WTC11 (cell line): Measurements from ENCODE around the gene LGALS8. TPM values are rescaled to one million over a fixed set of nuclear protein-coding genes. Genes with fewer than 3 reads are reported as not detected.

ENCODE experiments used
- AFF4 ChIP-seq: sonication (generic); formaldehyde crosslinking; IDR thresholded peaks from 2 replicates; pipeline ENCODE4 v1.8.1; 2023; ENCODE audit warnings: mild to moderate bottlenecking, missing genetic modification reagents, borderline replicate concordance
- CBFB ChIP-seq: sonication (generic); formaldehyde crosslinking; IDR thresholded peaks from 2 replicates; pipeline ENCODE4 v1.8.1; 2022; ENCODE audit warnings: mild to moderate bottlenecking, low read depth, missing genetic modification reagents
- ELF4 ChIP-seq: sonication (generic); formaldehyde crosslinking; IDR thresholded peaks from 2 replicates; pipeline ENCODE4 v1.8.1; 2022; ENCODE audit warnings: low read depth, mild to moderate bottlenecking, moderate library complexity, missing genetic modification reagents
- ERG ChIP-seq: fragments of 250-450 bp; sonication (Bioruptor Pico); IDR thresholded peaks from 2 replicates; pipeline ENCODE4 v1.8.0; 2021; ENCODE audit warnings: mild to moderate bottlenecking
- ETV6 ChIP-seq: sonication (generic); formaldehyde crosslinking; IDR thresholded peaks from 2 replicates; pipeline ENCODE4 v1.8.1; 2022; ENCODE audit warnings: mild to moderate bottlenecking, missing genetic modification reagents
- FOXP1 ChIP-seq: sonication (generic); formaldehyde crosslinking; IDR thresholded peaks from 2 replicates; pipeline ENCODE4 v1.8.0; 2022; ENCODE audit warnings: missing genetic modification reagents, mild to moderate bottlenecking, moderate library complexity, borderline replicate concordance
- GABPB1 ChIP-seq: sonication (generic); formaldehyde crosslinking; IDR thresholded peaks from 2 replicates; pipeline ENCODE4 v1.8.1; 2023; ENCODE audit warnings: mild to moderate bottlenecking, missing genetic modification reagents
- GRHL2 ChIP-seq: fragments of 250-450 bp; sonication (Bioruptor Pico); IDR thresholded peaks from 2 replicates; pipeline ENCODE4 v1.8.0; 2022; ENCODE audit warnings: mild to moderate bottlenecking, moderate library complexity; ENCODE audit not compliant: insufficient replicate concordance, severe bottlenecking
- GTF2I ChIP-seq: fragments of 250-450 bp; sonication (Bioruptor Pico); conservative IDR thresholded peaks from 2 replicates; pipeline ENCODE4 v1.4.0; 2021; ENCODE audit warnings: mild to moderate bottlenecking
- HMGA2 ChIP-seq: fragments of 250-450 bp; sonication (Bioruptor Pico); IDR thresholded peaks from 2 replicates; pipeline ENCODE4 v1.4.0; 2021; ENCODE audit warnings: mild to moderate bottlenecking, moderate library complexity
- IRF2 ChIP-seq: sonication (generic); formaldehyde crosslinking; IDR thresholded peaks from 2 replicates; pipeline ENCODE4 v1.8.0; 2022; ENCODE audit warnings: low read depth, missing genetic modification reagents, borderline replicate concordance
- MAX ChIP-seq: sonication (generic); formaldehyde crosslinking; IDR thresholded peaks from 2 replicates; pipeline ENCODE4 v1.8.0; 2022; ENCODE audit warnings: mild to moderate bottlenecking, missing genetic modification reagents
- NFE2L1 ChIP-seq: sonication (generic); formaldehyde crosslinking; IDR thresholded peaks from 2 replicates; pipeline ENCODE4 v1.8.1; 2023; ENCODE audit warnings: missing genetic modification reagents
- NR2C2 ChIP-seq: sonication (generic); formaldehyde crosslinking; IDR thresholded peaks from 2 replicates; pipeline ENCODE4 v1.8.0; 2022; ENCODE audit warnings: mild to moderate bottlenecking, missing genetic modification reagents
- PRRX2 ChIP-seq: fragments of 250-450 bp; sonication (Bioruptor Pico); IDR thresholded peaks from 2 replicates; pipeline ENCODE4 v1.8.0; 2021; ENCODE audit warnings: mild to moderate bottlenecking
- RELA ChIP-seq: sonication (generic); formaldehyde crosslinking; IDR thresholded peaks from 2 replicates; pipeline ENCODE4 v1.8.1; 2022; ENCODE audit warnings: missing genetic modification reagents, mild to moderate bottlenecking, borderline replicate concordance
- RORB ChIP-seq: fragments of 250-450 bp; sonication (Bioruptor Pico); IDR thresholded peaks from 2 replicates; pipeline ENCODE4 v1.9.0; 2021; ENCODE audit warnings: mild to moderate bottlenecking
- SP1 ChIP-seq: sonication (generic); formaldehyde crosslinking; conservative IDR thresholded peaks from 2 replicates; pipeline ENCODE4 v1.8.1; 2022; ENCODE audit warnings: missing genetic modification reagents
- TEAD4 ChIP-seq: sonication (generic); formaldehyde crosslinking; IDR thresholded peaks from 2 replicates; pipeline ENCODE4 v1.8.0; 2022; ENCODE audit warnings: mild to moderate bottlenecking, missing genetic modification reagents
- ZNF138 ChIP-seq: sonication (generic); formaldehyde crosslinking; conservative IDR thresholded peaks from 2 replicates; pipeline ENCODE4 v1.8.1; 2022; ENCODE audit warnings: mild to moderate bottlenecking, moderate library complexity, missing genetic modification reagents
- ZNF232 ChIP-seq: sonication (generic); formaldehyde crosslinking; IDR thresholded peaks from 2 replicates; pipeline ENCODE4 v1.8.0; 2022; ENCODE audit warnings: mild to moderate bottlenecking, missing genetic modification reagents
- ZNF396 ChIP-seq: fragments of 250-450 bp; sonication (Bioruptor Pico); IDR thresholded peaks from 2 replicates; pipeline ENCODE4 v1.8.0; 2021; ENCODE audit warnings: mild to moderate bottlenecking, moderate library complexity, borderline replicate concordance
- ZNF423 ChIP-seq: fragments of 250-450 bp; sonication (Bioruptor Pico); IDR thresholded peaks from 2 replicates; pipeline ENCODE4 v2.1.2; 2022; ENCODE audit warnings: mild to moderate bottlenecking, moderate library complexity
- ZNF532 ChIP-seq: fragments of 250-450 bp; sonication (Bioruptor Pico); IDR thresholded peaks from 2 replicates; pipeline ENCODE4 v1.9.0; 2021; ENCODE audit warnings: mild to moderate bottlenecking, borderline replicate concordance
- ZNF671 ChIP-seq: fragments of 250-450 bp; sonication (Bioruptor Pico); IDR thresholded peaks from 2 replicates; pipeline ENCODE4 v1.8.0; 2021; ENCODE audit warnings: mild to moderate bottlenecking
- ZSCAN18 ChIP-seq: fragments of 250-450 bp; sonication (Bioruptor Pico); IDR thresholded peaks from 2 replicates; pipeline ENCODE4 v2.1.2; 2022; ENCODE audit warnings: mild to moderate bottlenecking, moderate library complexity
- total RNA-seq: library from RNA; stranded (reverse); gene quantifications from 3 replicates; pipeline ENCODE4 v1.2.3, GENCODE V29; 2021

LGALS8 gene
- total RNA-seq, 1 experiment from 2014 or later = 8.6 TPM

- TF ChIP-seq GRHL2 = no peak
- TF ChIP-seq ZNF671 (CRISPR knock-in tag) = no peak
- no peak for TF ChIP-seq IRF2 (CRISPR knock-in tag)
- no peak for TF ChIP-seq ZNF396
- peak; percentile 45; the same call in 1 of the 2 replicates for TF ChIP-seq MAX (CRISPR knock-in tag)
- no peak for TF ChIP-seq GABPB1 (CRISPR knock-in tag)
- TF ChIP-seq ZNF138 (CRISPR knock-in tag) = no peak
- TF ChIP-seq ZNF532 (CRISPR knock-in tag) = no peak
- TF ChIP-seq AFF4 (CRISPR knock-in tag) = no peak
- TF ChIP-seq PRRX2 (CRISPR knock-in tag) = no peak
- TF ChIP-seq NFE2L1 = peak; percentile 67; the same call in 1 of the 2 replicates
- peak; percentile 36; the same call in 1 of the 2 replicates for TF ChIP-seq SP1 (CRISPR knock-in tag)
- no peak for TF ChIP-seq ZNF423
- TF ChIP-seq ERG (CRISPR knock-in tag) = no peak
- no peak for TF ChIP-seq ZNF232
- no peak for TF ChIP-seq HMGA2
- TF ChIP-seq ZSCAN18 (CRISPR knock-in tag) = no peak
- no peak for TF ChIP-seq FOXP1 (CRISPR knock-in tag)
- no peak for TF ChIP-seq CBFB (CRISPR knock-in tag)
- no peak for TF ChIP-seq RORB (CRISPR knock-in tag)
- TF ChIP-seq ELF4 (CRISPR knock-in tag) = no peak
- TF ChIP-seq TEAD4 (CRISPR knock-in tag) = no peak
- TF ChIP-seq GTF2I = no peak
- TF ChIP-seq ETV6 (CRISPR knock-in tag) = no peak
- TF ChIP-seq RELA (CRISPR knock-in tag) = no peak
- TF ChIP-seq NR2C2 (CRISPR knock-in tag) = peak; percentile 16; the same call in 1 of the 2 replicates
Observed at GRCh38 chr1:236524142-236524894, 536 bp downstream of the LGALS8 start (continued).
